Mucosa of descending colon (tissue), 3 donors: ENCODE measurements around the gene ANKDD1B. TPM values are rescaled to one million over a fixed set of nuclear protein-coding genes. Genes with fewer than 3 reads are reported as not detected.

ENCODE experiments used
- ATAC-seq: fragments of 200-7000 bp; cut with Tn5 transposase; one replicate; pipeline ENCODE4 v1.9.1; 2020; ENCODE audit warnings: mild to moderate bottlenecking, moderate library complexity
- DNase-seq, 3 donors: peaks; one replicate each; pipeline ENCODE4 v3.0.0-alpha.2; 2020
- H3K36me3 ChIP-seq: fragments of 200-600 bp; one replicate; pipeline ENCODE4 v1.8.0; 2021; ENCODE audit warnings: low read depth, mild to moderate bottlenecking
- H3K4me1 ChIP-seq: fragments of 200-600 bp; one replicate; pipeline ENCODE4 v1.8.0; 2021; ENCODE audit warnings: low read depth, mild to moderate bottlenecking
- H3K4me3 ChIP-seq: fragments of 200-600 bp; one replicate; pipeline ENCODE4 v1.8.0; 2021; ENCODE audit warnings: mild to moderate bottlenecking
- H3K9me3 ChIP-seq: fragments of 200-600 bp; one replicate; pipeline ENCODE4 v1.8.0; 2021; ENCODE audit warnings: mild to moderate bottlenecking
- intact Hi-C, 2 donors: fragments of 100-400 bp; cut with DNase I in 1 of 2; cut with micrococcal nuclease in 1 of 2; formaldehyde crosslinking; loops; one replicate each; pipeline versions ENCODE4 v1.11.0 to v1.11.1; 2022; cut with DNase I, micrococcal nuclease
- total RNA-seq, 3 donors: library from RNA; stranded (reverse); fragmentation: NEBNext Ultra II Directional in 2 of 3; extraction: Animal tissue kit (Norgen Biotek cat#: 25700) in 2 of 3; gene quantifications; one replicate each; pipeline versions ENCODE4 v1.2.1 to v1.2.4, GENCODE V29; 2021 to 2023
- TF ChIP-seq, protein P1 (sequence below): fragments of 200-600 bp; IDR thresholded peaks from one replicate; pipeline ENCODE4 v1.8.0; 2022; ENCODE audit warnings: antibody characterized with exemption, mild to moderate bottlenecking
- donor health status: DM: no; HTN: no; CAD: no; lungs with moderate emphysema.
- donor health status: DM: no; HTN: no; CAD: no.
- donor health status: DM: no; HTN: yes; CAD: no.

ANKDD1B gene
- total RNA-seq, 3 donors from 2014 or later, result 4.0 to 9.2 (median 8.0) TPM

DNA sequence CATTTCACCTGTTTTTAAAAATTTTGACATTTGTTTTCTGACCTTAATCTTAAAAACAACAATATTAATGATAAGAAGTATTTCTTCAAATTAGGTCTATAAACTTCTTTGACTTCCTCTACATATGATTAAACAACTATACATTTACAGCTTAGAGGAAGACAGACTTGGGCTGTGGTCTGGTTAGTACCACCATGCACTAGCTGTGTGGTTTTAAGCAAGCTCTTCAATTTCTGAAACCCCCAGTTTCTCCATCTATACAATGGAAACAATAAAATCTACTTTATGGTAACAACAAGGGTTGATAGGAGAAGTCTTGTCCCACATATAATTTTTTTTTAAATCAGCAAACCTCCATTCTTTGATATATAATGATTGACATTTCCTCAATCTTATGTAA is 15.7 kb downstream of the ANKDD1B start:
- ATAC-seq (no peak), DNase-seq (no peak)
- H3K4me1 ChIP-seq, result peaks cover 4% of the 10 kb centered on the region
- TF ChIP-seq, protein P1, sequence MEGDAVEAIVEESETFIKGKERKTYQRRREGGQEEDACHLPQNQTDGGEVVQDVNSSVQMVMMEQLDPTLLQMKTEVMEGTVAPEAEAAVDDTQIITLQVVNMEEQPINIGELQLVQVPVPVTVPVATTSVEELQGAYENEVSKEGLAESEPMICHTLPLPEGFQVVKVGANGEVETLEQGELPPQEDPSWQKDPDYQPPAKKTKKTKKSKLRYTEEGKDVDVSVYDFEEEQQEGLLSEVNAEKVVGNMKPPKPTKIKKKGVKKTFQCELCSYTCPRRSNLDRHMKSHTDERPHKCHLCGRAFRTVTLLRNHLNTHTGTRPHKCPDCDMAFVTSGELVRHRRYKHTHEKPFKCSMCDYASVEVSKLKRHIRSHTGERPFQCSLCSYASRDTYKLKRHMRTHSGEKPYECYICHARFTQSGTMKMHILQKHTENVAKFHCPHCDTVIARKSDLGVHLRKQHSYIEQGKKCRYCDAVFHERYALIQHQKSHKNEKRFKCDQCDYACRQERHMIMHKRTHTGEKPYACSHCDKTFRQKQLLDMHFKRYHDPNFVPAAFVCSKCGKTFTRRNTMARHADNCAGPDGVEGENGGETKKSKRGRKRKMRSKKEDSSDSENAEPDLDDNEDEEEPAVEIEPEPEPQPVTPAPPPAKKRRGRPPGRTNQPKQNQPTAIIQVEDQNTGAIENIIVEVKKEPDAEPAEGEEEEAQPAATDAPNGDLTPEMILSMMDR, result no peak
- no peak overlapping the region for H3K4me3 ChIP-seq
- H3K9me3 ChIP-seq, result no peaks in the 10 kb centered on the region
- H3K36me3 ChIP-seq, result no peaks in the 10 kb centered on the region
- intact Hi-C loops, result no loop called here

DNA sequence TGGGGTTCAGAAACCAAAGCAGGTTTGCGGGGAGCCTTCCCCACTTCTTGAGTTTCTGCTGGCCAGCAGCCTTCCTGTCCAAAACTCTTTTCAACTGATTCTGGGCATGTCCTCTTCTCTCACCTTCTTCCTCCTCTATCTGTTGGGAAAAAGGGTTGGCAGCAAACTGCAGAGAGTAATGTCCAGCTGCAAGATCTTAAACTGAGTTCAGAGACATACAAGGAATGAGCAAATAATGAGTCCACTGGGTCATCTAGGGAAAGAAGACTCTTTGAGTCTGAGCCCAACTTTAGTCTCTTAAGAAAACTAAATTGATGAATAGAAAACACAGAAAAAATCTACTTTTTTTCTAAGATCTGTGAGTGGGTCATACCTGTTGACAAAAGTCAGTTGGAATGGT is 16.5 kb downstream of the ANKDD1B start:
- Histone ChIP-seq H3K4me1 (peaks cover 4% of the 10 kb centered on the region), H3K9me3 (no peaks in the 10 kb centered on the region), H3K36me3 (no peaks in the 10 kb centered on the region), H3K4me3 (no peak overlapping the region)
- DNase-seq, result no peak
- ATAC-seq, result no peak
- TF ChIP-seq, protein P1, result no peak
- intact Hi-C loops, result no loop called here

- ATAC-seq (peak; percentile 51), DNase-seq (no peak)
- Histone ChIP-seq H3K4me3 (no peak overlapping the region), H3K36me3 (no peaks in the 10 kb centered on the region), H3K4me1 (no peaks in the 10 kb centered on the region), H3K9me3 (no peaks in the 10 kb centered on the region)
- TF ChIP-seq, protein P1, result no peak
- intact Hi-C loops, result no loop called here
These were observed 19.6 kb downstream of the ANKDD1B start for GRCh38 chr5:75630875-75631274.

DNA sequence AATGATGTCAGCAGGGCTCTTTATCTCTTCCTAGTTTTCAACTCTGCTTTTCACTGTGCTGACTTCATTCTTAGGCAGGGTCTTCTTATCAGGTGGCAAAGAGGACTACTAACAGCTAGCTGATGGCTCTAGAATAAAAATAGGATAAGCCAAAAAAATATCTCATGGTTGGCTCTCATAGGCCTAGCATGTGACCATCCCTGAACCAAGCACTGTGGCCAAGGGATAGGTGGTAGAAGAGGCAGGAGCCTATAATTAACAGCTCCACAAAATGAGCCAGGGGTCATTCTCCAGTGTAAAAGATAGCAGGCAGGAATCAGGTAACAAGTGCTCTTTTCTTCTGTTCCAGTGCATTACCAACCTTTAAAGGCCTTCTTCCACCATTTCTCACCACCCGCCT is 21.1 kb downstream of the ANKDD1B start:
- no peak for DNase-seq
- Histone ChIP-seq H3K4me3 (no peak overlapping the region), H3K36me3 (no peaks in the 10 kb centered on the region), H3K9me3 (no peaks in the 10 kb centered on the region), H3K4me1 (no peaks in the 10 kb centered on the region)
- intact Hi-C loops, result no loop called here
- no peak for ATAC-seq
- TF ChIP-seq, protein P1, result no peak

DNA sequence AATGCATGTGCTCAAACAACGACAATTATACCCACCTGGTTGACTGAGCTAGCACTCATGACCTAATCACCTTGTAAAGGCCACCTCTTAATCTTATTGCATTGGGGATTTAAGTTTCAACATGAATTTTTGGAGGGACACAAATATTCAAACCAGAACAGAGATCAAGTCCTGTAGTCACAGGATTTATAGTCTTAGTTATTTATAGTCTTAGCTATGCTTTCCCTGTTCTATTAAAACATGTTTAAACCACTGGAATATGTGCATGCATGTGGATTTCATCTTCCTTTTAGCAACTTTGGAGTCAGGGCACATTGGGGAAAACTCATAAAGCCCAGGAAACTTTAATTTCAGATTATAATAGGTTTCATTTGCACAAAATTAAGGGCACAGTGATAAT is 26.7 kb downstream of the ANKDD1B start:
- Histone ChIP-seq H3K36me3 (no peaks in the 10 kb centered on the region), H3K4me1 (no peaks in the 10 kb centered on the region), H3K9me3 (no peaks in the 10 kb centered on the region), H3K4me3 (no peak overlapping the region)
- TF ChIP-seq, protein P1, result no peak
- DNase-seq (no peak), ATAC-seq (no peak)
- intact Hi-C loops, result no loop called here

GRCh38 chr5:75639535-75640311 is 28.5 kb downstream of the ANKDD1B start:
- no peaks in the 10 kb centered on the region for H3K9me3 ChIP-seq
- DNase-seq (no peak), ATAC-seq (no peak)
- no peaks in the 10 kb centered on the region for H3K36me3 ChIP-seq
- TF ChIP-seq, protein P1, result no peak
- H3K4me1 ChIP-seq, result no peaks in the 10 kb centered on the region
- no peak overlapping the region for H3K4me3 ChIP-seq
- intact Hi-C loops, result no loop called here
